Stimulated activated CD4-positive, alpha-beta T cell treated with anti-CD3 and anti-CD28 coated beads, Interleukin-2, amount 100 ng/mL, for 24 hours (primary cell): ENCODE results near the gene PNMA6E.

Experiments
- DNase-seq, 2 donors: peaks; one replicate each; pipeline ENCODE4 v3.0.0-alpha.2; 2020

Gene PNMA6E

GRCh38 chrX:153434801-153435200 is 33.7 kb upstream of the PNMA6E start:
- no peak for DNase-seq

DNA sequence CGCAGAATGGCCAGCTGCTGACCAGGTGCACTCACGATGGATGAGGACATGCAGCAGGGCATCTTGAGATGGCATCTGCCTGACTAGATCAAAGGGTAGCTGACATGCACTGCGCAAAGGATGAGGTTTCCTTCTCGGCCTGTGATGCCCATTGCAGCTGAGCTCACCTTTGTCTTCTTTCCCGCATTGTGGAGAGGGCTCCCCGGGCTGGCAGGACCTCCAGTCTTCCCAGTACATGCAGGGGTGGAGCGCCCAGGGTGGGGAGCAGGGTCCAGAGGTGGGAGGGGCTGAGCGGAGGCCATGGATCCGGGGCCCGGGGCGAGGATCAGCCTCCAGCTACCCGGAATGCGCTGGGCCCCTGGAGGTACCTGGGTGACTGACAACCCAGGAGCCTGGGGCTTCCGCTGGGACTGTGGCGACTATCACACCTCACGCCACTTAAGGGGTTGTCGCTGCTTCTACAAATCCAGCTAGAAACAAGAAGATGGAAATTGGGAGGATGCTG is 32.7 kb upstream of the PNMA6E start:
- no peak for DNase-seq

GRCh38 chrX:153433161-153433680 is 32.1 kb upstream of the PNMA6E start:
- no peak for DNase-seq

DNA sequence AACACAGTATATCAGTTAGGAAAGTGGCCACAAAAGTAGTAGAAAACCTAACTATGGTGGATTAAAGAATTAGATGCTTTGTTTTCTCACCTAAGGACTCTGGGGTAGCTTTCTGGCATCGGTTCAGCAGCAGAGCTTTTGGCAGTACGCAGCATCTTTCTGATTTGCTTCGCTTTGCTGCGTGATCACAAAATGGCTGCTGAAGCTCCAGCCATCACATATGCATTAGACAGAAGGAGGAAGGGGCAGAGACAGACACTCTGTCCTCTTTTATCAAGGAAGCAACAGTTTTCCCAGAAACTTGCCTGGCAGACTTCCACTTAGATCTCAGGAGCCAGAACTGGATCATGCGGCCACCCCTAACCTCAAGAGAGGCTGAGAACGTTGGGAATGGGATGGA is 29.6 kb upstream of the PNMA6E start:
- DNase-seq: no peak

DNA sequence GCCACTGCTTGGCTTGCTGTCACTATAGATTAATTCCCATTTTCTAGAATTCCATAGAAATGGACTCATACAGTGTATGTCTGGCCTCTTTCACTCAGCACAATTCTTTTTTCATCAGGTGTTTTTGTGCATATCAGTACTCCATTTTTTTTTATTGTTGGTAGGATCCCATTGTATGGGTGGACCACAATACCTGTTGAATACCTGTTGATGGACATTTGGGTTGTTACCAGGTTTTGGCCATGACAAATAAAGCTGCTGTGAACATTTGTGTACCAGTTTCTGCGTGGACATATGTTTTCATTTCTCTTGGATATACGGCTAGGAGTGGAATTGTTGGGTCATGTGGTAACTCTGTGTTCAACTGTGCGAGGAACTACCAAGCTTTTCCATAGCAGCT is 25.1 kb upstream of the PNMA6E start:
- no peak for DNase-seq

GRCh38 chrX:153423652-153424051 is 22.5 kb upstream of the PNMA6E start:
- DNase-seq: no peak

- DNase-seq: no peak
Observed at GRCh38 chrX:153421856-153422255, 20.7 kb upstream of the PNMA6E start.

DNA sequence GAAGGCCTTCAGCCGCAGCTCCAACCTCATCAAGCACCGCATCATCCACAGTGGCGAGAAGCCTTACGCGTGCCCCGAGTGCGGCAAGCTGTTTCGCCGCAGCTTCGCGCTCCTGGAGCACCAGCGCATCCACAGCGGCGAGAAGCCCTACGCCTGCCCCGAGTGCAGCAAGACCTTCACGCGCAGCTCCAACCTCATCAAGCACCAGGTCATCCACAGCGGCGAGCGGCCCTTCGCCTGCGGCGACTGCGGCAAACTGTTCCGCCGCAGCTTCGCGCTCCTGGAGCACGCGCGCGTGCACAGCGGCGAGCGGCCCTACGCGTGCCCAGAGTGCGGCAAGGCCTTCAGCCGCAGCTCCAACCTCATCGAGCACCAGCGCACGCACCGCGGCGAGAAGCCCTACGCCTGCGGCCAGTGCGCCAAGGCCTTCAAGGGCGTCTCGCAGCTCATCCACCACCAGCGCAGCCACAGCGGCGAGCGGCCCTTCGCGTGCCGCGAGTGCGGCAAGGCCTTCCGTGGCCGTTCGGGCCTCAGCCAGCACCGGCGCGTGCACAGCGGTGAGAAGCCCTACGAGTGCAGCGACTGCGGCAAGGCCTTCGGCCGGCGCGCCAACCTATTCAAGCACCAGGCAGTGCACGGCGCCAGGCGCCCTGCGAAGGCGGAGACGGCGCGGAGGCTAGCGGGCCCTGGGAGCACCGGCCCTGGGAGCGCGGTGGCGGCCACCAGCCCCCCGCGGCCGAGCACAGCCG is 19.9 kb upstream of the PNMA6E start:
- DNase-seq: no peak

- DNase-seq: no peak
Observed at GRCh38 chrX:153417637-153418036, 16.5 kb upstream of the PNMA6E start.

DNA sequence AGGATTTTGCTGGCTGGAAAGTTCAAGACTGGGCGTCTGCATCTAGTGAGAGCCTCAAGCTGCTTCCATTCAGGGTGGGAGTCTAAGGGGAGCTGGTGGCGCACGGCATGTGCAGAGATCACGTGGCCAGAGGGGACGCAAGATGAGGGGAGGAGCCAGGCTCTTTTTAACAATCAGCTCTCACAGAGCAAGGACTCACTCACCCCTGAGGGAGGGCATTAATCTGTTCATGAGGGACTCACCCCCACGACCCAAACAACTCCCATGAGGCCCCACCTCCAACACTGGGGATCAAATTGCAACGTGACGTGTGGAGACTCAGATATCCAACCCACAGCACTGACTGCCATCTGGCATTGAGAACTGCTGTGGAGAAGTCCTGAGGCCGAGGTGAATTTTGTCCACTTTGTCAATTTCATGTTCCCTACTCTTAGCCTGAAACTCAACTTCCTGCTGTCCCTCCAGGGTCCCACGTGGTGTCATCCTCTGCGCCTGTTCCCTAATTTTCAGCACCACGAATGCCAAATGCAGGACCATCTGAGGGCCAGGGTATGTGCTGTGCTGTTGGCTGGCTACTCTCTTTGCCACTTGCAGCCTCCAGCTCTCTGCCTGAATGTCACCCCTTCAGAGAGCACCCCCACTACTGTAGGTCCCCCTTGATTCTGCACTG is 15.8 kb upstream of the PNMA6E start:
- DNase-seq: no peak

- DNase-seq: no peak
Observed at GRCh38 chrX:153414856-153415510, 13.8 kb upstream of the PNMA6E start.

GRCh38 chrX:153413731-153414130 is 12.6 kb upstream of the PNMA6E start:
- no peak for DNase-seq

GRCh38 chrX:153412746-153413720 is 11.9 kb upstream of the PNMA6E start:
- DNase-seq: no peak

DNA sequence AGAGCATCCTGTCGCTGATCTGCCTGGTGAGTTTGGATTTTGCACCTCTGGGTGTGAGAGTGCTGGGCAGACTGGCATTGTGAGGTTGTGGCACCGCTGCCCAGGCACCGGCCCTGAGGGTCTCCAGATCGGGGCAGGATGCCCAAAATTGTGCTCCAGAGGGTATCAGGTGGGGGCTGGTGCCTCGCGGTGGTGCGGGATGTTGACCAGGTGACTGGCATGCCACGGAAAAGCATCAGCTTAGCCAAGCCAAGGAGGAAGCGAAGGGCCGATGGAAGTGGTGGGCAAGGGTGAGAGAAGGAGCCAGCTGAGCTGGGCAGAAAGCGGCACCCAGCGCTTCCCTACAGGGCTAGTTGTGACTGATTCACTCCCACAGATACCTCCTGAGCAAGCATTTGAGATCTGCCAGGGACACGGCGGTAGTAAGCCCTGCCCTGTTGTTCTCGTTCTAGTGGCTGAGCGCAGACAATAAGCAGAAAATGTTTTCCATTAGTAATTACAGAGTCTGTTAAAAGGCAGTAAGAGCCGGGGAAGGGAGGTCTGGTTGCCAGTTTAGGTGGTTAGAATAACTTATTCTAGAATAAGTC is 10.9 kb upstream of the PNMA6E start:
- no peak for DNase-seq

- DNase-seq: peak; percentile 36 to 50
Observed at GRCh38 chrX:153411255-153411987, 10.3 kb upstream of the PNMA6E start, which contains the start of gene ZFP92. Gene ZFP92, plus strand, starts transcription at chrX:153411472. Its CDS starts 6,851 bp downstream, at chrX:153418323.

DNA sequence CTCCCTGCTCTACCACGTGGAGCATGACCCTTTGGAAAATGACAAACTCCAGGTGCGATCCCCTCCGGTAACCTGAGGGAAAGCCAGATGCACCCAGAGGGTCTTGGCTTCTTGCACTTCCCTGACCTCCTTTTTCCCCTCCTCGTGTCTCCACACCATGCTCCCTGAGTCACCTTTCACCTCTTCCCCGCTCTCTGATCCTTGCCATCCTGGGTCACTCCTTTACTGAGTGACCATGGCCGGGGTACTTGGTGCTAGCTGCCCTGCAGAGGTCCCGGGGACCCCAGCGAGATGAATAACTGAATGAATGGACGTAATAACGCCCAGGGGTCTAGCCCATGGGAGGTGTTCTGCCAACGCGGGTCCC is 9.7 kb upstream of the PNMA6E start:
- no peak for DNase-seq

- no peak for DNase-seq
Observed at GRCh38 chrX:153410373-153410772, 9.2 kb upstream of the PNMA6E start.

GRCh38 chrX:153409414-153410101 is 8.4 kb upstream of the PNMA6E start:
- no peak for DNase-seq

- DNase-seq: no peak
Observed at GRCh38 chrX:153408871-153409351, 7.8 kb upstream of the PNMA6E start.

GRCh38 chrX:153408221-153408721 is 7.1 kb upstream of the PNMA6E start:
- DNase-seq: no peak
